SK-N-MC (cell line): ENCODE results near the gene SPATA22.

Source experiments
- EZH2 ChIP-seq: fragments of 200-600 bp; sonication (generic); IDR thresholded peaks from one replicate; pipeline ENCODE4 v1.6.1; 2017; ENCODE audit warnings: antibody characterized with exemption
- FOXP2 ChIP-seq: optimal IDR thresholded peaks from 2 replicates; pipeline ENCODE3; 2011; ENCODE audit warnings: mild to moderate bottlenecking, moderate library complexity; ENCODE audit not compliant: insufficient read depth; ENCODE audit errors: extremely low read length, control extremely low read depth
- POLR2AphosphoS5 ChIP-seq: IDR thresholded peaks from 2 replicates; pipeline ENCODE4 v1.6.1; 2012; ENCODE audit warnings: mild to moderate bottlenecking, low read depth, low read length, borderline replicate concordance

DNA sequence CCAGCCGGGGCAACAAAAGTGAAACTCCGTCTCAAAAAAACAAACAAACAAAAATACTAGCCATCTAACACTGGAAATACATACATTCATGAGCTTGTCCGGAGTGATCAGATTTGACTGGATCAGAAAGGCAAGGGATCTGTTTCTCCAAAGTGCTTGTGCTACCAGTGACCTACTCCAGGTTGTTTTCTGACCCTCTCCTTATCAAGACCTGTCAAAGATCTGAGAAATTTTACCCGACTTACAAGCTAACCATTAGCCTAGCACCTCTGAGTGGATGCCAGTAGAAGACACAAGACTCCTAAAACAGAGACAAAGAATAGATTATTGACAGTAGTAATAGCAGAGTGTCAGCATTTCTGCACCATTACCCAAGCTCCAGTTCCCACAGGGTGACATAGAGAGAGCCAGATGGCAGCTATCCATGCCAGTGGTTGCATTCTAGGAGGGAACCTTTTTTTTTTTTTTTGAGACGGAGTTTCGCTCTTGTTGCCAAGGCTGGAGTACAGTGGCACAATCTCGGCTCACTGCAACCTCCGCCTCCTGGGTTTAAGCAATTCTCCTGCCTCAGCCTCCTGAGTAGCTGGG lies 14.0 kb upstream of the SPATA22 start:
- TF ChIP-seq POLR2AphosphoS5 (no peak), EZH2 (no peak), FOXP2 (no peak)
